GM12878 (cell line): ENCODE data around the gene SERTAD1. TPM values are rescaled to one million over a fixed set of nuclear protein-coding genes. Genes with fewer than 3 reads are reported as not detected.

Source experiments
- ATAC-seq: fragments of 200-7000 bp; cut with Tn5 transposase; 3 replicates; pipeline ENCODE4 v1.9.1; 2020; ENCODE audit warnings: mild to moderate bottlenecking, moderate library complexity
- BruUV-seq: library from RNA; stranded (reverse); fragments of 400-500 nt; replicated peaks from 2 replicates; lab custom pipeline; 2021; lab: Mats Ljungman, UMichigan
- CTCF ChIA-PET: fragments of 300-600 bp; sonication (Branson Sonifier 250); formaldehyde crosslinking; extraction: SDS; loops from one replicate; lab custom pipeline; 2021; ENCODE audit warnings: inconsistent platforms; lab: Yijun Ruan, JAX
- POLR2A ChIA-PET: fragments of 350-600 bp; formaldehyde crosslinking; extraction: SDS; loops from one replicate; lab custom pipeline; 2021; ENCODE audit warnings: inconsistent platforms; lab: Charles Lee
- RAD21 ChIA-PET: fragments of 300-600 bp; sonication (Branson Sonifier 250); formaldehyde crosslinking; loops from one replicate; lab custom pipeline; 2023; ENCODE audit warnings: antibody characterized with exemption; ENCODE audit not compliant: unreplicated experiment; lab: Charles Lee
- SMC1A ChIA-PET: fragments of 300-600 bp; sonication (Branson Sonifier 250); formaldehyde crosslinking; loops from one replicate; lab custom pipeline; 2023; ENCODE audit not compliant: unreplicated experiment, uncharacterized antibody; lab: Charles Lee
- DNase-seq: peaks from one replicate; pipeline ENCODE4 v3.0.0-alpha.2; 2011; ENCODE audit warnings: low read depth, low spot score
- FAIRE-seq: peaks from 3 replicates; lab custom pipeline; 2011; peaks lifted over from hg19 to GRCh38; lab: Jason Lieb, UNC
- H2AFZ ChIP-seq: 2 replicates; pipeline ENCODE4 v1.6.0; 2011; ENCODE audit warnings: low read depth, low read length, control low read depth; ENCODE audit not compliant: control insufficient read depth
- H3K27ac ChIP-seq: 2 replicates; pipeline ENCODE4 v1.5.1; 2011; ENCODE audit warnings: control low read depth; ENCODE audit not compliant: control insufficient read depth, insufficient read depth
- H3K27me3 ChIP-seq, 2 experiments: replicated peaks in 1 of 2; 2 replicates each; pipeline versions ENCODE4 v1.6.0 to v1.6.1; 2011; ENCODE audit warnings: low read length in 1 of 2; ENCODE audit not compliant: control insufficient read depth in 2 of 2, insufficient read depth in 2 of 2
- H3K36me3 ChIP-seq, 2 experiments: 2 replicates each; pipeline ENCODE4 v1.5.1; 2011; ENCODE audit warnings: low read length in 1 of 2; ENCODE audit not compliant: control insufficient read depth in 2 of 2, insufficient read depth in 2 of 2
- H3K4me1 ChIP-seq: 2 replicates; pipeline ENCODE4 v1.6.1; 2011; ENCODE audit warnings: mild to moderate bottlenecking, low read length, moderate library complexity, mixed read lengths; ENCODE audit not compliant: control insufficient read depth, insufficient read depth
- H3K4me2 ChIP-seq: 2 replicates; pipeline ENCODE4 v1.6.0; 2011; ENCODE audit warnings: control low read depth; ENCODE audit not compliant: control insufficient read depth, insufficient read depth
- H3K4me3 ChIP-seq: fragments of 200-600 bp; sonication (generic); 2 replicates; pipeline ENCODE4 v1.5.1; 2016
- H3K79me2 ChIP-seq: 2 replicates; pipeline ENCODE4 v1.6.0; 2011; ENCODE audit warnings: low read length; ENCODE audit not compliant: control insufficient read depth, insufficient read depth
- H3K9ac ChIP-seq: 2 replicates; pipeline ENCODE4 v1.8.0; 2011; ENCODE audit warnings: low read length, control low read depth, mixed read lengths; ENCODE audit not compliant: control insufficient read depth, insufficient read depth
- H3K9me3 ChIP-seq: replicated peaks from 3 replicates; pipeline ENCODE4 v1.5.1; 2011; ENCODE audit warnings: mild to moderate bottlenecking, low read length; ENCODE audit not compliant: control insufficient read depth, insufficient read depth
- H4K20me1 ChIP-seq: 2 replicates; pipeline ENCODE4 v1.6.0; 2011; ENCODE audit not compliant: control insufficient read depth, insufficient read depth
- EP300 ChIP-seq, 2 experiments: fragments of 150-350 bp in 1 of 2; IDR thresholded peaks; 2 replicates each; pipeline ENCODE4 v1.6.1; 2011 to 2012; ENCODE audit warnings: low read depth in 2 of 2, low read length in 2 of 2, borderline replicate concordance in 1 of 2, improper control_type of control experiment in 1 of 2, inconsistent platforms in 1 of 2; ENCODE audit not compliant: control insufficient read depth in 1 of 2
- HDGF ChIP-seq: fragments of 450-650 bp; IDR thresholded peaks from 2 replicates; pipeline ENCODE4 v1.6.1; 2016; ENCODE audit warnings: antibody characterized with exemption
- SMAD5 ChIP-seq: IDR thresholded peaks from 2 replicates; pipeline ENCODE4 v1.6.1; 2016; ENCODE audit warnings: antibody characterized with exemption, low read depth
- SMARCA5 ChIP-seq: fragments of 450-650 bp; IDR thresholded peaks from 2 replicates; pipeline ENCODE4 v1.6.1; 2017; ENCODE audit warnings: mild to moderate bottlenecking
- WGBS: methylation state at CpG from one replicate; pipeline ENCODE4 v1.1.6; 2016; ENCODE audit warnings: low lambda C conversion rate; ENCODE audit not compliant: insufficient replicate concordance, insufficient coverage; ENCODE audit errors: missing lambda C conversion rate; 5-methylcytosine and 5-hydroxymethylcytosine counted together
- in situ Hi-C: fragments of 300-500 bp; cut with MboI; formaldehyde crosslinking; loops from 9 replicates; pipeline ENCODE4 v1.14.3; 2018; ENCODE audit warnings: mixed read lengths
- intact Hi-C: fragments of 100-400 bp; cut with micrococcal nuclease; formaldehyde crosslinking; loops from one replicate; pipeline ENCODE4 v1.14.2; 2022; ENCODE audit not compliant: unreplicated experiment
- polyA plus RNA-seq, 11 experiments: library from polyadenylated mRNA; depleted of rRNA in 4 of 11; unstranded in 6 of 11; stranded (reverse) in 5 of 11; fragments of >200 nt; fragmentation: Nextera tagmentation in 4 of 11; fragmentation: Illumina TruSeq in 1 of 11; extraction: Ambion mirVana in 4 of 11; extraction: Trizol in 1 of 11; gene quantifications; 1 replicate in 1 of 11; 2 replicates in 10 of 11; pipeline versions ENCODE4 v1.2.1 to v1.2.3, GENCODE V29; 2011 to 2016; ENCODE audit warnings: inconsistent platforms in 2 of 11, missing spikeins in 2 of 11, low read depth in 1 of 11
- total RNA-seq, 4 experiments: library from RNA; depleted of rRNA in 3 of 4; stranded (reverse); fragments of >200 nt in 3 of 4; fragmentation: Illumina TruSeq in 1 of 4; extraction: Trizol in 1 of 4; gene quantifications; 2 replicates each; pipeline versions ENCODE4 v1.2.1 to v1.2.3, GENCODE V29; 2013 to 2021
- TF ChIP-seq, protein P1 (sequence below): IDR thresholded peaks from 2 replicates; pipeline ENCODE4 v1.6.1; 2011; ENCODE audit warnings: borderline replicate concordance, low read depth, mild to moderate bottlenecking, moderate library complexity, mixed read lengths, low read length; ENCODE audit not compliant: insufficient read depth; ENCODE audit errors: extremely low read length
- TF ChIP-seq, protein P2 (sequence below): fragments of 450-650 bp; formaldehyde crosslinking; IDR thresholded peaks from 2 replicates; pipeline ENCODE4 v1.4.0; 2020; ENCODE audit warnings: mild to moderate bottlenecking, moderate library complexity
- TF ChIP-seq, protein P3 (sequence below): IDR thresholded peaks from 2 replicates; pipeline ENCODE4 v1.6.1; 2011; ENCODE audit warnings: low read depth, mild to moderate bottlenecking, low read length, moderate library complexity, borderline replicate concordance; ENCODE audit errors: extremely low read depth

The SERTAD1 gene
- total and polyA plus RNA-seq, 10 of the 15 experiments (the other 5 are each of a cell fraction or from before 2014, with no cell fraction given): 0.23 to 14.2 (median 8.0) TPM

DNA sequence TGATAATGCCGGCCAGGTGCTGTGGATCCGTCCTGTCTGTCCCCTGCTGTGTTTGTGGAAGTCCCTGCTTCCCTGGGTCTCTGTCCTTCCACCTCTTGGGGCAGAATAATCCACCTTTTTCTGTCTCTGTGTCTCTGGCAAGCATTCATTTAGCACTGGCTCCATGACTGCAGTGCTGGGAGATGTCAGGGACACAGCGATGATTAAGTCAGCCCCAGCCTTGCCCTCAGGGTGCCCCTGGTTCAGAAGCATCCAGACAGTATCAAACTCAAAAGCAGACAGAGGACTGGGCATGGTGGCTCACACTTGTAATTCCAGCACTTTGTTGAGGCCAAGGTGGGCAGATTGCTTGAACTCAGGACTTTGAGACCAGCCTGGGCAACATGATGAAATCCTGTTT is 37.3 kb downstream of the SERTAD1 start:
- Histone ChIP-seq H3K4me3 (no peak overlapping the region), H3K27me3 (no peaks in the 10 kb centered on the region), H3K4me2 (no peak overlapping the region), H3K36me3 (no peaks in the 10 kb centered on the region), H2AFZ (no peak overlapping the region), H3K9me3 (no peaks in the 10 kb centered on the region), H3K9ac (no peak overlapping the region), H4K20me1 (no peaks in the 10 kb centered on the region), H3K79me2 (no peaks in the 10 kb centered on the region), H3K4me1 (no peaks in the 10 kb centered on the region), H3K27ac (no peak overlapping the region)
- intact Hi-C loops: no loop called here
- ChIA-PET SMC1A (no interaction called here), POLR2A (no interaction called here), RAD21 (no interaction called here), CTCF (interaction anchor here (0.6 kb wide), 1 partner anchor 210 kb away, joined by 4 read pairs; no protein-coding TSS in a partner anchor)
- FAIRE-seq (no peak), DNase-seq (no peak), ATAC-seq (no peak)
- BruUV-seq: no TSS peak
- in situ Hi-C loops: no loop called here
- no peak for TF ChIP-seq SMAD5
- TF ChIP-seq SMARCA5: no peak
- TF ChIP-seq, protein P1, sequence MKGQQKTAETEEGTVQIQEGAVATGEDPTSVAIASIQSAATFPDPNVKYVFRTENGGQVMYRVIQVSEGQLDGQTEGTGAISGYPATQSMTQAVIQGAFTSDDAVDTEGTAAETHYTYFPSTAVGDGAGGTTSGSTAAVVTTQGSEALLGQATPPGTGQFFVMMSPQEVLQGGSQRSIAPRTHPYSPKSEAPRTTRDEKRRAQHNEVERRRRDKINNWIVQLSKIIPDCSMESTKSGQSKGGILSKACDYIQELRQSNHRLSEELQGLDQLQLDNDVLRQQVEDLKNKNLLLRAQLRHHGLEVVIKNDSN: no peak
- no peak for TF ChIP-seq EP300 (IDR thresholded peaks at IDR 0.05; ENCODE audit: borderline replicate concordance in 1 of 2, control insufficient read depth in 1 of 2, low read depth in 2 of 2, low read length in 2 of 2)
- TF ChIP-seq, protein P2, sequence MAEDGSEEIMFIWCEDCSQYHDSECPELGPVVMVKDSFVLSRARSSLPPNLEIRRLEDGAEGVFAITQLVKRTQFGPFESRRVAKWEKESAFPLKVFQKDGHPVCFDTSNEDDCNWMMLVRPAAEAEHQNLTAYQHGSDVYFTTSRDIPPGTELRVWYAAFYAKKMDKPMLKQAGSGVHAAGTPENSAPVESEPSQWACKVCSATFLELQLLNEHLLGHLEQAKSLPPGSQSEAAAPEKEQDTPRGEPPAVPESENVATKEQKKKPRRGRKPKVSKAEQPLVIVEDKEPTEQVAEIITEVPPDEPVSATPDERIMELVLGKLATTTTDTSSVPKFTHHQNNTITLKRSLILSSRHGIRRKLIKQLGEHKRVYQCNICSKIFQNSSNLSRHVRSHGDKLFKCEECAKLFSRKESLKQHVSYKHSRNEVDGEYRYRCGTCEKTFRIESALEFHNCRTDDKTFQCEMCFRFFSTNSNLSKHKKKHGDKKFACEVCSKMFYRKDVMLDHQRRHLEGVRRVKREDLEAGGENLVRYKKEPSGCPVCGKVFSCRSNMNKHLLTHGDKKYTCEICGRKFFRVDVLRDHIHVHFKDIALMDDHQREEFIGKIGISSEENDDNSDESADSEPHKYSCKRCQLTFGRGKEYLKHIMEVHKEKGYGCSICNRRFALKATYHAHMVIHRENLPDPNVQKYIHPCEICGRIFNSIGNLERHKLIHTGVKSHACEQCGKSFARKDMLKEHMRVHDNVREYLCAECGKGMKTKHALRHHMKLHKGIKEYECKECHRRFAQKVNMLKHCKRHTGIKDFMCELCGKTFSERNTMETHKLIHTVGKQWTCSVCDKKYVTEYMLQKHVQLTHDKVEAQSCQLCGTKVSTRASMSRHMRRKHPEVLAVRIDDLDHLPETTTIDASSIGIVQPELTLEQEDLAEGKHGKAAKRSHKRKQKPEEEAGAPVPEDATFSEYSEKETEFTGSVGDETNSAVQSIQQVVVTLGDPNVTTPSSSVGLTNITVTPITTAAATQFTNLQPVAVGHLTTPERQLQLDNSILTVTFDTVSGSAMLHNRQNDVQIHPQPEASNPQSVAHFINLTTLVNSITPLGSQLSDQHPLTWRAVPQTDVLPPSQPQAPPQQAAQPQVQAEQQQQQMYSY (CRISPR knock-in tag): no peak
- TF ChIP-seq HDGF: no peak
- TF ChIP-seq, protein P3, sequence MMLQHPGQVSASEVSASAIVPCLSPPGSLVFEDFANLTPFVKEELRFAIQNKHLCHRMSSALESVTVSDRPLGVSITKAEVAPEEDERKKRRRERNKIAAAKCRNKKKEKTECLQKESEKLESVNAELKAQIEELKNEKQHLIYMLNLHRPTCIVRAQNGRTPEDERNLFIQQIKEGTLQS: no peak
- 43% methylated on average over 3 of the region's 3 CpGs for WGBS
